Measurements from ENCODE around the gene COPB2.
"Not testable (repeated sequence)": the region's sequence is repeated elsewhere in the genome, so short reads cannot be mapped to it uniquely, and the experiment has no call there.

Gene COPB2

DNA sequence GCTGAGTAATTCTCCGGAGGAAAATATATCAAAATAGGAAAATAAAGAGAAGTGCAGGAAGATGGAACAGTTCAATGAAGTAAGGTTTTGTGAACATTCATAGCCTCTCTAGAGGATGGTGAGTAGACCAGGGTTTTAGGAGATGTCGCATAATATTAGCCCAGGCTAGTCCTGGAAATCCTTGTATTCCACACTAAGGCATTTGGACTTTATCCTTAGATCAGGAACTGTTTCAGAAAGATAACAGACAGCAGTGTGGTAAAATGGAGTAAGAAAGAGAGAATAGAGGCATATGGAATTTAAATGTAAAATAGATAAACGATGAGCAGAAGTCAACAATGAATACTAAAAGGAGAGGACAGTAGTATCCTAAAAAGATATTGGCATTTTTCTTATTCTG lies 12.1 kb downstream of the COPB2 start:
- DNase-seq, result no peak

DNA sequence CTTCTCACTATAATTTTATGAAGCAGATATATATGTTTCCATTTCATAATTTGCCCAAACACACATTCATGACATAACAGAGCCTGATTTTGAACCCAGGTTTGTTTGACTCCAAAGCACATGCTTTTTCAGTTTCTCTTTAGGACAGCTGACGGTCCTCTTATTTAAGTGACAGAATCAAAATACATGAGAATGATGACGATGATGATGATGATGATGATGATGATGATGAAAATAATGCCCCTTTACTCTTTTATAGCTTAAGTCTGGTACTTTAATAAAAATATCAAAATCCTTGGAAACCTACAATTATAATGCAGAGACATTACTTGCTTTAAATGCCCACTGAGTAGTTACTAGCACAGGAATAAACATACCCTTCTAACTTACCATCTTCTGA lies 15.3 kb downstream of the COPB2 start:
- DNase-seq, result no peak

- no peak for DNase-seq
Measured at GRCh38 chr3:139364549-139364948, 24.9 kb downstream of the COPB2 start.

- DNase-seq, result no peak
Measured at GRCh38 chr3:139361276-139361675, 28.2 kb downstream of the COPB2 start.

- DNase-seq, result no peak
Measured at GRCh38 chr3:139358841-139359562, 30.4 kb downstream of the COPB2 start.

DNA sequence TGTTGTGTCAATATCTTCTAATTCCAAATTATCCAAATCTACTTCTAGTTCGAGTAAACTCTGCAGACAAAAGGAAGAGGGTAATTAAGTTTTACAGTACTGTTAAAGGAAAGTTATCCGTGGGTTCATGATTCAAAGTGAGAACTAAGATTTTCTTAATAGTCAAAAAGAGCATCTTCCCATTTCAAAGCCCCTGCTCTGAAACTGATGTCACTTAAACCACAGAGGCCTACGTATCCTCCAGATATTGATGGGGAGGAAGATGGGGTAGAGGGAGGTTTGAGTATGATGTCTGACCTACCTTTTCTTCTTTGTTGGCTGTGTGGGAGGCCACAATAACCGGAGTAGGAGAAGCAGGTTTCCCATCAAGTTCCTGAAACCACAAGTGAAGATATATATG lies 31.5 kb downstream of the COPB2 start:
- DNase-seq, result no peak

GRCh38 chr3:139355891-139356290 lies 33.6 kb downstream of the COPB2 start:
- no peak for DNase-seq

- DNase-seq, result no peak
Measured at GRCh38 chr3:139355476-139355875, 34.0 kb downstream of the COPB2 start.

DNA sequence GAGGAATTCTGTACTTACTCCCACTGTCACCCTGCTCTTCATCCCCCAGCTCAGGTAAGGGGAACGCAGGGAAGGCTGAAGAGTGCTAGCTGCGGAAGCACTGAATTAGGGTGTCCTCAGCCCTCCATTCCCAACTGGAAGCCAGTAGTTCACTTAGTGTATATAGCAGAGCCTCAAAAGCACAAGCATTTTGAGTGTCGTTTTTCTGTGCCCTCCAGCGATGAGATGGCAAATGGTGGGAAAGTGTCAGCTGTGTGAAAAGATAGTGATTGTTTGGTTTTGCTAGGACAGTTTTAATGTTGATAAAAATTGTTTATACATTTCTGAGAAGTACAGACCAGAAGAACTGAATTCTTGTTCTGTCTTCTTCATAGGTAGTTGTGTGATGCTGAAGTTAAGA lies 34.8 kb downstream of the COPB2 start:
- DNase-seq, result no peak

DNA sequence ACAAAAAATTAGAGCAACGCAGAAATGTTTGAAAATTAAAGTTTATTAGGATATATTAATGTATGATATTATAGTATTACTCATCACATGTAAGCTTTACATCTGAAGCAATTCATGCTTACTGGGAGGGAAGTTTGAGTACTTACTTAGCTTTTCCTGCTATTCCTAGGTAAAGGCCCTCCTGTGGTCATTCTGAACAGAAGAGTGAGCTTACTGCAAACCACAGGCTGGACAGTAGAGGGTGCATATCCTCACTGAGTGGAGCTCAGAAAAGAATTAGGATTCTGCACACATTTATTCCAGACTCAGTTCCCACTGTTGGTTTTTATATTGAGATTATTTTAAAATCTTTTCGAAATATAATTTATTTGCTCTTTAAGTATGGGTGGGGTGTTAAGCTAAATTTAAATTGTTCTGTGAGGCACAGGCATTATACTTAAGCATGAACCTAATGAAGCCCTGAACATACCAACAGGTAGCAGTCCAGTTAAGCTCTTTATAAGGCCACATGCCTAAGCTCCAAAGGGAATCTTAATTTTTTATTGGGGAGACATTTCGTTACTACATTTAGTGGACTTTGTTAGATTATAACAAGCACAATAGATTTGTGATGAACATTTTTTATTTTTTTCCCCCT lies 35.4 kb downstream of the COPB2 start:
- DNase-seq, result peak; percentile 79

GRCh38 chr3:139346771-139347170 lies 42.7 kb downstream of the COPB2 start:
- DNase-seq, result no peak

- peak; percentile 97 for DNase-seq
Measured at GRCh38 chr3:139343895-139344856, 45.3 kb downstream of the COPB2 start, which contains the start of gene MRPS22. MRPS22 (plus strand) TSS chr3:139344020; CDS start chr3:139344027, 7 bp downstream.

GRCh38 chr3:139342054-139342453 lies 47.4 kb downstream of the COPB2 start:
- no peak for DNase-seq

DNA sequence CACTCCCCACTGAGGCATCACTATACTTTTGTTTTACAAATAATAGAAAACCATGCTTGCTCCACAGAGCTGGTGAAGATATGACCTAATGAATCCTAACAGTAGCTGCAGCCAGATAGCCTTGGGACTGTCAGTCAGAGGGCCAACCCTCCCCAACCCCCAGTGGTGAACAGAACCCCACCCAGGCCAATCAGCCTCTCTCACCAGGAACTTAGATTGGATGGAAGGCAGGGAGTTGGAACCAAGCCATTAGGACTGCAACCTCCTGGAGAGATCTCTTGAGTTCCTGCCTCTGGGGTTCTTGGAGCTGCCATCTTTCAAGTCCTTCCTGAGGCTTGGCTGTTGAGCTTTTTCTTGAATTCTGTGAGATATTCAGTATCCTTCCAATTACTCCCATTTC lies 48.7 kb downstream of the COPB2 start:
- peak; percentile 90 for DNase-seq

DNA sequence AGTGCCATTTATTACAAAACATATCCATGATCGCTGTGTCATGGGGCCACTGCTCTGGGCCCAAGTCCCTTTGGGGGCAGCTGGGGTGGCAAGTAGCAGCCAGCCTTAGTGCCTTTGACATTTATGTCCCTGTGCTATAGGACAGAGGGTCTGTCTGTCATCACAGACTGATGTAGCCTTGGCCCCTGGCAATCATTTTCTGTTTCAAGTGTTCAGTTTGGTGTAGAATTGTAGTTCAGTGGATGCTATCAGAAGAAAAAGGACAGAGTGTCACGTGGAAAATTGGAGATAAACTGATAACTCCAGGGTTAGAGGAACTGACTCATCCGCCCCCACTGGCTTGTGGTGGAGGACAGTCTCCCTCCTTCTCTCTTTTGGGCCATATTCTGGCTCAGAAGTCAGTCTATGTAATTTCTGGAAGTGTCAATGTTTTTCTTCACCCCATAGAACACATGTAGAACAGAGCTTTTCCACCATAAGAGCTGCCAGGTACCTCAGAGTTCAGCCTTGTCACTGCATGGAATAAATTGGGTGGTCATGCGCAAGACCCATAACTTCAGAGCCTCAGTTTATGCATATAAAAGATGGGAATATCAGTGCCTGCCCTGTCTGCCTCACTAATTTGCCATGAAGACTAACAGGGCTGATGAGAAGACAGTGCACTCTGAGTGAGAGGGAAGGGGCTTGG lies 50.1 kb downstream of the COPB2 start:
- DNase-seq, result peak; percentile 90

GRCh38 chr3:139338405-139338804 lies 51.0 kb downstream of the COPB2 start:
- DNase-seq, result no peak

GRCh38 chr3:139334675-139335074 lies 54.8 kb downstream of the COPB2 start:
- DNase-seq, result not testable (repeated sequence)

DNA sequence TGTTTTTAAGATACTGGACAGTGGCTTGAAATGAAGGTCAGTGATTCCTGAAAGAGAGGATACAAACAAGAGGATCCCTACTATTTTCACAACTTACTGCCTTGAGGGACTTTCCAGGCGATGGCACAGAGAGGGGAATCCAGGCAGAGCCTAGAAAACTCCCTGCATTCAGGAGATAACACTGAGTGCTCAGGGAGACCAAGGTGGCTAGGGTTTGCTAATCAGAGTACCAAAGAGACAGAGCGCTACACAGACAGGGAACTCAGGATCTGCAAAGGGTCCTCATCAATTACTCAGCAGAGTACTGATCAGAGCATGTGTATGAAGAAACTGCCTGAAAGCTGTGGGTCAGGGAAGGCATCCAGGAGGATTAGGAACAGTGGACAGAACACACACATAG lies 57.4 kb downstream of the COPB2 start:
- DNase-seq, result no peak

- DNase-seq, result peak; percentile 94
Measured at GRCh38 chr3:139329364-139329850, 60.0 kb downstream of the COPB2 start.

DNA sequence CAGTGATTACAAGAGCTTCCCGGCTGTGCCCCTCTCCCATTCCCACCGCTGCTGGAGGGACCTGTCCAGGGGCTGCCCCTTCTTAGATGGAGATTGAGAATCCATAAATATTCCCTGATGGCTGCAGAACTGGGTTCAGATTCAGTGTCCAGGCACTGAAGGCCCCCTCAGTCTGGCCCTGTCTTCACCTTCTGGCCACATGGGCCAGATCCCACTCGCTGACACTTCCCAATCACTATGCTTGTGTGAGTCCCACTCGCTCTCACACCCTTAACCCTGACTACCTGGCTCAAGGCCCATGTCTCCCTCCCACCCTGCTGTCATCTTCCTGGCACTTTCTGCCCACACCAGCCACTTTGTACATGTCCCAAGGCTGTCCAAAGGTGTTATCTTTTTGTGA lies 61.1 kb downstream of the COPB2 start:
- no peak for DNase-seq

DNA sequence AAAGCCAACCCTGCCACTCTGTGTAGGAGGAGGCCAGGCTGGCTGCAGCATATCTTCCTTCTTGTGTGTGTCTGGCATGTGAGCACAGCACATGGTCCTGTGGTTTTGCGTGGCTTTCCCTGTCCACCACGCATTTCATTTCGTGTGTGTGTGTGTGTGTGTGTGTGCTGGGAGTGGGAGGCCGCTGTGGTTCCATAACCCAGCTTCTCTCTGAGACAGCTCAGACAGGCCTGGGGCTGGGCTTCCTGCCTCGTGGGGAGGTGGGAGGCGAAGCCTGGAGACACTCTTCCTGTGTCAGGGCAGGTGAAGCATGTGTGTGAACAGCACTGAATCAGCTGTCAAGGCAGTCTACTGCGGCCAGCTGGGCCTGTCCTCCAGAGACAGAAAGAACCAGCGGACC lies 61.6 kb downstream of the COPB2 start:
- DNase-seq, result no peak

DNA sequence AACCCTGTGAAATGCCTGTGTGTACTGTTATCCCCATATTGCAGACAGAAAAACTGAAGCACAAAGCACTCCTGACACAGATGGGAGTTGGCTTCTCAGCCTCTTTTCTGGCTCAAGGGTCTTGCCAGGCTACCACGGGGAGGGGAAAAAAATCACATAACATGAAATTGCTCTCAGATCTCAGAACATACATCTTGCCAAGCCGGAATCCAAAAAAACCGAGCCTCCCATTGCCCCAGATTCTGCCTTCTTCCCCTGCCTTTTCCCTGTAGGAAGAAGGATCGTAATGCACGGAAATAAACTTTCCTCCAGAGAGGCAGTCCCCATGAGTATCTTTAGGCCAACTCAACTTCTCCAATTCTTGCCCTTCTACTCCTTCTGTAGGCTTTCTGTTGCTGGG lies 62.2 kb downstream of the COPB2 start:
- DNase-seq, result no peak

DNA sequence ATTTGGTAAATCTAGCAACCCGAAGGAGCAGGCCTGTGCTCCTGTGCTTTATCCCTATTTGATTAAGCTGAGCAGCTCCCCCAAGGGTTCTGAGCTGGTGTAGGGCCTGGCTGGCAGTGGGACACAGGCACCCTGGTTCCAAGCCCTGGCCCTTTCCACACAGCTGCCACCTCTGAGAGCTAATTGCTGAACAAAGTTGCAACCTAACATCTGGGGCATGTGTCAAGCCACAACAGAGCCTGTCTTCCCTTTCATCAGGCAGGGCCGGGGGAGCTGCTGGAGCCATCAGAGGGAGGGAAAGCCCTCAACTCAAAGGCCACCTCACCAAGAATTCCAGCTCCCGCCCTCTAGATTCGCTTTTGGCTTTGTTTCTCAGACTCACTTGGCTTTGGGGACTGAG lies 62.7 kb downstream of the COPB2 start:
- no peak for DNase-seq
